Measurements from ENCODE around the gene TRMT1.

- TF ChIP-seq CTCF (IDR thresholded peaks at IDR 0.05) (no peak), POLR2A (IDR thresholded peaks at IDR 0.05) (no peak)
Observed at GRCh38 chr19:13137290-13137794, 20.8 kb upstream of the TRMT1 start.

Measured in uterus (tissue), 2 donors.